Type B pancreatic cell (in vitro differentiated cells): ENCODE data around the gene THAP10. TPM values are rescaled to one million over a fixed set of nuclear protein-coding genes. Genes with fewer than 3 reads are reported as not detected.

Source experiments
- DNase-seq: peaks from one replicate; pipeline ENCODE4 v3.0.0; 2021; ENCODE audit warnings: mixed read lengths; ENCODE audit not compliant: unreplicated experiment; ENCODE audit errors: extremely low spot score
- H3K27ac Mint-ChIP-seq: 2 replicates; pipeline ENCODE4 v1.8.0; 2021; ENCODE audit warnings: mild to moderate bottlenecking, mixed read lengths
- H3K27me3 Mint-ChIP-seq: 2 replicates; pipeline ENCODE4 v1.8.0; 2021; ENCODE audit warnings: mixed read lengths
- H3K36me3 Mint-ChIP-seq: 2 replicates; pipeline ENCODE4 v1.8.0; 2021; ENCODE audit warnings: mixed read lengths
- H3K4me1 Mint-ChIP-seq: one replicate; pipeline ENCODE4 v1.8.0; 2021; ENCODE audit warnings: mixed read lengths; ENCODE audit not compliant: unreplicated experiment
- H3K4me3 Mint-ChIP-seq: 2 replicates; pipeline ENCODE4 v1.8.0; 2021; ENCODE audit warnings: mild to moderate bottlenecking, mixed read lengths
- H3K9me3 Mint-ChIP-seq: 2 replicates; pipeline ENCODE4 v1.8.0; 2021; ENCODE audit warnings: mixed read lengths
- total RNA-seq: library from RNA; stranded (reverse); gene quantifications from 2 replicates; pipeline ENCODE4 v1.2.1, GENCODE V29; 2021; ENCODE audit warnings: low replicate concordance
- TF ChIP-seq, protein P1 (sequence below): fragments of 200-600 bp; sonication (generic); conservative IDR thresholded peaks from 2 replicates; pipeline ENCODE4 v1.5.0; 2021; ENCODE audit warnings: antibody characterized with exemption, mild to moderate bottlenecking

THAP10 gene
- total RNA-seq, 1 donor from 2014 or later: 5.3 TPM

DNA sequence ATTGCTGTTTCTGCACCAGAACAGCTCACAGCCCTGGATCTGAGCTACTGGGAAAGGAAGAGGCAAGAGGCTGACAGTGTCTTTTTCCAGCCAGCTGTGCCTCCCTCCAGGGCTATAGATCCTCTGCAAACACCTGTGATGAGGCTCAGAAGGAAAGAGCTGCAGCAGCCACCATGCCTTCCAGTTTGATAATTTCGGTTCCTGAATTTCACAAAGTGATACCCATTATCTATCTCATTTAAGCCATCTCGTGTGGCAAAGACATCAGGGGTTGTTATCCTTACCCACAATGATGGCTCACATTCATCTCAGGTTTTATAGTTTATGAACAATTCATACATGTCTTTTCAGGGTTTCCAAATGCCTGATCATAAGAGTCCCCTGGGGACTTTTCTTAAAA is 36.5 kb downstream of the THAP10 start:
- H3K4me3 Mint-ChIP-seq: peak overlapping the region; percentile 18
- peaks cover 9% of the 10 kb centered on the region for H3K36me3 Mint-ChIP-seq
- DNase-seq: no peak
- peaks cover 26% of the 10 kb centered on the region for H3K27me3 Mint-ChIP-seq
- H3K9me3 Mint-ChIP-seq: no peaks in the 10 kb centered on the region
- H3K27ac Mint-ChIP-seq: no peak overlapping the region
- H3K4me1 Mint-ChIP-seq: peaks cover 27% of the 10 kb centered on the region
- TF ChIP-seq, protein P1, sequence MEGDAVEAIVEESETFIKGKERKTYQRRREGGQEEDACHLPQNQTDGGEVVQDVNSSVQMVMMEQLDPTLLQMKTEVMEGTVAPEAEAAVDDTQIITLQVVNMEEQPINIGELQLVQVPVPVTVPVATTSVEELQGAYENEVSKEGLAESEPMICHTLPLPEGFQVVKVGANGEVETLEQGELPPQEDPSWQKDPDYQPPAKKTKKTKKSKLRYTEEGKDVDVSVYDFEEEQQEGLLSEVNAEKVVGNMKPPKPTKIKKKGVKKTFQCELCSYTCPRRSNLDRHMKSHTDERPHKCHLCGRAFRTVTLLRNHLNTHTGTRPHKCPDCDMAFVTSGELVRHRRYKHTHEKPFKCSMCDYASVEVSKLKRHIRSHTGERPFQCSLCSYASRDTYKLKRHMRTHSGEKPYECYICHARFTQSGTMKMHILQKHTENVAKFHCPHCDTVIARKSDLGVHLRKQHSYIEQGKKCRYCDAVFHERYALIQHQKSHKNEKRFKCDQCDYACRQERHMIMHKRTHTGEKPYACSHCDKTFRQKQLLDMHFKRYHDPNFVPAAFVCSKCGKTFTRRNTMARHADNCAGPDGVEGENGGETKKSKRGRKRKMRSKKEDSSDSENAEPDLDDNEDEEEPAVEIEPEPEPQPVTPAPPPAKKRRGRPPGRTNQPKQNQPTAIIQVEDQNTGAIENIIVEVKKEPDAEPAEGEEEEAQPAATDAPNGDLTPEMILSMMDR: no peak

DNA sequence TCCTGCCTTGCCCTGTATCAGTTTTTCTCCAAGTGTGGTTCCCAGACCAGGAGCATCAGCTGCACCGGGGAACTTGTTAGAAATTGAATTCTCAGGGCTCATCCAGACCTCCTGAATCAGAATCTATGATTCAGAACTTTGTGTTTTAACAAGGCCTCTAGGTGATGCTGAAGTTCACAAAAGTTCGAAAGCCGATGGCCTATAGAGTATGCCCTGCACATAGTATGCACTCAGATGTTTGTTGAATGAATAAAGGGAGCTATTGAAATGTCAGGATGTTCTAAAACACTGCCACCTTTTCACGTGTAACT is 37.6 kb downstream of the THAP10 start:
- DNase-seq: no peak
- Mint-ChIP-seq H3K27ac (peak overlapping the region; percentile 89), H3K4me3 (peak overlapping the region; percentile 98), H3K27me3 (peaks cover 26% of the 10 kb centered on the region), H3K4me1 (peaks cover 27% of the 10 kb centered on the region), H3K9me3 (no peaks in the 10 kb centered on the region), H3K36me3 (peaks cover 11% of the 10 kb centered on the region)
- TF ChIP-seq, protein P1: no peak

DNA sequence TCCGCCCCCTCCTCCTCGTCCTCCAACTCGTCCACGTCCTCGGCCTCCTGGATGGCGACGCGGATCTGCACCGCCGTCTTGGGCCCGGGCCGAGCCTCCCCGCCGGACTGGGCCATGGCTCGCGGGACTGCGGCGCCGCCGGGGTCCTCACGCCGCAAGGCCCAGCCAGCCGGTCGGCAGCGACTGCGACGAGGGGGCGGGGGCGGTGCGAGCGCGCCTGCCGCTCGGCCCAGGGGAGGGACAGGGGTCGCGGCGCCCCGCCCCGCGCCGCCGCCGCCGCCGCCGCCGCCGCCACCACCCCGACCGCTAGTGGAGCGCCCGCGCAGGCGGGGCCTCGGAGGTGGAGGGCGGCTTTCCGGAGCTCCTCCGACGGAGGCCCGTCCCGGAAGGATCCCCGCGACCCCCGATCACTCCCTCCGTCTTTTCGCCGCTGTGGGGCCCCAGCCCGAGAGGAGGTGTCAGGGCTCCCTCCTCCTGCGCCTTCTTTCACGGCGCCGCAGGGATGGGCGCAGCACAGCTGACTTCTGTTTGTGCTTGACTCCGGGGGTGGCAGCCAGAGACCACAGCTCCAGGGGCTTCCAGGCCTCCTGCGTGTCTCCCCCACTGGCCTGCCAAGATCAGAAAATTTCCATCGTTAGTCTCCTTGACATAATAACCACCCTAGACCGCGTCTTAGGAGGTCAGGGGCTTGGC is 38.1 kb downstream of the THAP10 start, which contains the start of gene LARP6:
LARP6 (minus strand) TSS at position 185 of the 693 bp plus-strand sequence; CDS start at position 116, 69 bp downstream.
- Mint-ChIP-seq H3K36me3 (peaks cover 13% of the 10 kb centered on the region), H3K27ac (peak within 1 kb of the TSS; percentile 89), H3K9me3 (no peaks in the 10 kb centered on the region), H3K4me3 (peak within 1 kb of the TSS; percentile 98), H3K4me1 (peaks cover 27% of the 10 kb centered on the region), H3K27me3 (peaks cover 26% of the 10 kb centered on the region)
- peak; percentile 79 for DNase-seq
- TF ChIP-seq, protein P1: no peak

DNA sequence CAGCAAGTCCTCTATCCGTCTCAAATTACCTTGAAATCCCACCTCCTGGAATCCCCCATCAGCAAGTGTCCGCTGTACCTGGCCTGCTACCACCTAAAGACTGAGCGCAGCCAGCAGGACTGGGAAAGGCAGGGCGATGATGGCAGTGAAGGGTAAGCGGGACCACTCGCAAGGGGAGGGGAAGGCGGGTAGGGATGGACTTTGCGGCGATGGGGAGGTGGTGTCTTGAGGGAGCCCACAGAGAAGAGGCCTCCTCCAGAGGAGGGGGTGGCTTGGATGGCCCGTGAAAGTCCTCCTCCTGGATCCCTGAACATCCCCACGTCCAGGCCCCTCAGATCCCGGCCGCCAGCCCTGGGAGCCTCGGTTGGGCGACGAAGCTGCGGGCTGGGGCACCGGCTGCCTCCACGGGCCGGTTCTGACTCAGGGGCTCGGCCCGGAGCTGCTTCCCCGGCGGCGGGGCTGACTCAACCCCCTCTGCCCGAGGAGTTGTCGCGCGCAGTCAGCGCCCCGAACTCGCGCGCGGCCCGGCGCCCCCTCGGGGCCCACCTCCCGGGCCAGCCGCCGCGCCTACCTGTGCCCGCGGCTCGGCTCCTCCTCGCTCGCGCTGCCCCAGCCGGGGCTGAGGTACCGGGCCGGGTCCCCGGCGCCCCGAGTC is 38.8 kb downstream of the THAP10 start:
- Mint-ChIP-seq H3K36me3 (peaks cover 13% of the 10 kb centered on the region), H3K4me1 (peaks cover 27% of the 10 kb centered on the region), H3K9me3 (no peaks in the 10 kb centered on the region), H3K27ac (peak overlapping the region; percentile 58), H3K4me3 (peak overlapping the region; percentile 89), H3K27me3 (peaks cover 24% of the 10 kb centered on the region)
- TF ChIP-seq, protein P1: no peak
- DNase-seq: no peak

- Mint-ChIP-seq H3K27me3 (peaks cover 24% of the 10 kb centered on the region), H3K4me1 (peaks cover 27% of the 10 kb centered on the region), H3K9me3 (no peaks in the 10 kb centered on the region), H3K36me3 (peaks cover 16% of the 10 kb centered on the region), H3K27ac (peak overlapping the region; percentile 58), H3K4me3 (peak overlapping the region; percentile 89)
- no peak for DNase-seq
- TF ChIP-seq, protein P1: no peak
Observed at GRCh38 chr15:70852501-70853317, 39.5 kb downstream of the THAP10 start.
